Astrocyte (in vitro differentiated cells and primary cell): ENCODE data around the gene TMBIM1.

Experiments used
- CTCF ChIP-seq: IDR thresholded peaks from 2 replicates; pipeline ENCODE4 v1.5.1; 2011; ENCODE audit warnings: low read depth, mild to moderate bottlenecking, inconsistent platforms, low read length, moderate library complexity; ENCODE audit not compliant: insufficient read depth
- EZH2 ChIP-seq: IDR thresholded peaks from 2 replicates; pipeline ENCODE4 v1.6.1; 2012; ENCODE audit warnings: mild to moderate bottlenecking, low read length, inconsistent platforms; ENCODE audit not compliant: insufficient read depth

GRCh38 chr2:218234521-218234920 lies 57.8 kb downstream of the TMBIM1 start:
- TF ChIP-seq EZH2 (no peak), CTCF (no peak)
